HFF-Myc (cell line): Measurements from ENCODE around the gene UQCC3.

ENCODE experiments used
- DNase-seq: peaks from one replicate; pipeline ENCODE4 v3.0.0-alpha.2; 2011; ENCODE audit warnings: low read depth; ENCODE audit errors: extremely low read depth
- H3K4me3 ChIP-seq: replicated peaks from 2 replicates; pipeline ENCODE4 v1.5.1; 2011; ENCODE audit warnings: low read depth, mild to moderate bottlenecking, control low read depth, low read length
- CTCF ChIP-seq: IDR thresholded peaks from 2 replicates; pipeline ENCODE4 v1.5.1; 2012; ENCODE audit warnings: mild to moderate bottlenecking, low read depth, low read length, control low read depth; ENCODE audit errors: missing control alignments

Gene UQCC3

GRCh38 chr11:62652161-62653006 is 19.1 kb upstream of the UQCC3 start:
- TF ChIP-seq CTCF, result no peak
- no peak for DNase-seq
- peak overlapping the region; percentile 66 for H3K4me3 ChIP-seq

- DNase-seq, result no peak
- no peak overlapping the region for H3K4me3 ChIP-seq
- no peak for TF ChIP-seq CTCF
Observed at GRCh38 chr11:62654297-62654696, 17.2 kb upstream of the UQCC3 start.

- TF ChIP-seq CTCF, result no peak
- no peak for DNase-seq
- H3K4me3 ChIP-seq, result no peak overlapping the region
Observed at GRCh38 chr11:62656796-62657429, 14.6 kb upstream of the UQCC3 start.

GRCh38 chr11:62664405-62665074 is 6.9 kb upstream of the UQCC3 start:
- peak overlapping the region; percentile 98 for H3K4me3 ChIP-seq
- no peak for DNase-seq
- no peak for TF ChIP-seq CTCF

- no peak for TF ChIP-seq CTCF
- peak within 1 kb of the TSS; percentile 98 for H3K4me3 ChIP-seq
- peak; percentile 82 for DNase-seq
Observed at GRCh38 chr11:62665075-62665598, 6.3 kb upstream of the UQCC3 start, which contains the start of the genes C11orf98 and CSKMT. TSS of gene C11orf98 (minus strand) at chr11:62665210. CDS start at chr11:62665169, 41 bp downstream. TSS of gene CSKMT (plus strand) at chr11:62665312. CDS start at chr11:62665880, 568 bp downstream.

- no peak for DNase-seq
- peak overlapping the region; percentile 98 for H3K4me3 ChIP-seq
- TF ChIP-seq CTCF, result no peak
Observed at GRCh38 chr11:62665599-62666258, 5.7 kb upstream of the UQCC3 start.
